Vagina (tissue), 2 donors: ENCODE measurements around the gene SEMA3A. TPM values are rescaled to one million over a fixed set of nuclear protein-coding genes. Genes with fewer than 3 reads are reported as not detected.
"Not testable (repeated sequence)": the region's sequence is repeated elsewhere in the genome, so short reads cannot be mapped to it uniquely, and the experiment has no call there.

Source experiments
- DNase-seq, 2 donors: peaks; one replicate each; pipeline ENCODE4 v3.0.0-alpha.2; 2017; ENCODE audit errors: extremely low spot score in 2 of 2
- H3K27ac ChIP-seq: fragments of 200-600 bp; sonication (generic); one replicate; pipeline ENCODE4 v1.5.1; 2019
- H3K27me3 ChIP-seq: fragments of 200-600 bp; sonication (generic); one replicate; pipeline ENCODE4 v1.5.1; 2019
- H3K36me3 ChIP-seq, 2 donors: fragments of 200-600 bp; sonication (generic); one replicate each; pipeline ENCODE4 v1.5.1; 2017 to 2019
- H3K4me1 ChIP-seq: fragments of 200-600 bp; sonication (generic); one replicate; pipeline ENCODE4 v1.5.1; 2019
- H3K4me3 ChIP-seq, 2 donors: fragments of 200-600 bp; sonication (generic); 1 replicate in 1 of 2; 2 replicates in 1 of 2; pipeline ENCODE4 v1.5.1; 2016 to 2019
- H3K9me3 ChIP-seq: fragments of 200-600 bp; sonication (generic); one replicate; pipeline ENCODE4 v1.5.1; 2019
- POLR2A ChIP-seq, 2 donors: fragments of 450-650 bp; IDR thresholded peaks; one replicate each; pipeline ENCODE4 v1.6.1; 2017; ENCODE audit warnings: antibody characterized with exemption in 2 of 2, mild to moderate bottlenecking in 2 of 2, moderate library complexity in 2 of 2
- POLR2AphosphoS5 ChIP-seq, 2 donors: sonication (generic); formaldehyde crosslinking; IDR thresholded peaks; one replicate each; pipeline ENCODE4 v1.9.0; 2017; ENCODE audit warnings: antibody characterized with exemption in 2 of 2, mild to moderate bottlenecking in 2 of 2, low read depth in 1 of 2; ENCODE audit not compliant: insufficient read depth in 1 of 2
- intact Hi-C: fragments of 100-400 bp; cut with DNase I; formaldehyde crosslinking; loops from one replicate; pipeline ENCODE4 v1.15.1; 2023
- total RNA-seq: library from RNA; depleted of rRNA; stranded (reverse); fragments of >200 nt; gene quantifications from one replicate; pipeline ENCODE4 v1.2.3, GENCODE V29; 2016
- TF ChIP-seq, protein P1 (sequence below), 3 experiments: fragments of 450-650 bp in 2 of 3; fragments of 200-600 bp in 1 of 3; sonication (generic) in 1 of 3; IDR thresholded peaks; one replicate each; pipeline ENCODE4 v1.5.1; 2017 to 2019; ENCODE audit warnings: antibody characterized with exemption in 3 of 3, mild to moderate bottlenecking in 2 of 3, moderate library complexity in 2 of 3

SEMA3A gene
- total RNA-seq, 1 donor from 2014 or later, result 3.4 TPM

DNA sequence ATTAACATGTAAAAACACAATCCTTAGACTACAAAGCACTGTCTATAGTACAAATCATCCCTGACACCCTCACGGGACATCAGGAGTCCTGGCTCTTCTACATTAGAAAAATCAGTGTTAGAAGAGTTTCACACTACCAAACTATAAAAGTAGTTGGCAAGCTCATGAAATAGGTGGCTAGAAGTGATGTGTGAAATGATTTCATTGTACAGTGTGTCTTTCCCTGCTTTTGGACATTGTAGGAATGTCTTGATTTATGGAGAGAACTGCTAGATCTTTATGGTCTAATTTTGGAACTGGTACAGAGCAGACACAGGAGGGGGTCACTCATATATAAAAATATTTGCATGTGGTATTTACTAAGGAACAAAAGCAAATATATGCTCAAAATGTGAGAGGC lies 33.2 kb downstream of the SEMA3A start:
- TF ChIP-seq, protein P1, sequence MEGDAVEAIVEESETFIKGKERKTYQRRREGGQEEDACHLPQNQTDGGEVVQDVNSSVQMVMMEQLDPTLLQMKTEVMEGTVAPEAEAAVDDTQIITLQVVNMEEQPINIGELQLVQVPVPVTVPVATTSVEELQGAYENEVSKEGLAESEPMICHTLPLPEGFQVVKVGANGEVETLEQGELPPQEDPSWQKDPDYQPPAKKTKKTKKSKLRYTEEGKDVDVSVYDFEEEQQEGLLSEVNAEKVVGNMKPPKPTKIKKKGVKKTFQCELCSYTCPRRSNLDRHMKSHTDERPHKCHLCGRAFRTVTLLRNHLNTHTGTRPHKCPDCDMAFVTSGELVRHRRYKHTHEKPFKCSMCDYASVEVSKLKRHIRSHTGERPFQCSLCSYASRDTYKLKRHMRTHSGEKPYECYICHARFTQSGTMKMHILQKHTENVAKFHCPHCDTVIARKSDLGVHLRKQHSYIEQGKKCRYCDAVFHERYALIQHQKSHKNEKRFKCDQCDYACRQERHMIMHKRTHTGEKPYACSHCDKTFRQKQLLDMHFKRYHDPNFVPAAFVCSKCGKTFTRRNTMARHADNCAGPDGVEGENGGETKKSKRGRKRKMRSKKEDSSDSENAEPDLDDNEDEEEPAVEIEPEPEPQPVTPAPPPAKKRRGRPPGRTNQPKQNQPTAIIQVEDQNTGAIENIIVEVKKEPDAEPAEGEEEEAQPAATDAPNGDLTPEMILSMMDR (IDR thresholded peaks at IDR 0.05), result no peak
- TF ChIP-seq POLR2AphosphoS5 (IDR thresholded peaks at IDR 0.05; ENCODE audit: insufficient read depth in 1 of 2, low read depth in 1 of 2) (no peak), POLR2A (IDR thresholded peaks at IDR 0.05) (no peak)
- intact Hi-C loops, result no loop called here
- Histone ChIP-seq H3K27ac (no peak overlapping the region), H3K9me3 (no peaks in the 10 kb centered on the region), H3K4me3 (no peak overlapping the region), H3K36me3 (no peaks in the 10 kb centered on the region), H3K4me1 (no peaks in the 10 kb centered on the region), H3K27me3 (no peaks in the 10 kb centered on the region)
- DNase-seq, result no peak

DNA sequence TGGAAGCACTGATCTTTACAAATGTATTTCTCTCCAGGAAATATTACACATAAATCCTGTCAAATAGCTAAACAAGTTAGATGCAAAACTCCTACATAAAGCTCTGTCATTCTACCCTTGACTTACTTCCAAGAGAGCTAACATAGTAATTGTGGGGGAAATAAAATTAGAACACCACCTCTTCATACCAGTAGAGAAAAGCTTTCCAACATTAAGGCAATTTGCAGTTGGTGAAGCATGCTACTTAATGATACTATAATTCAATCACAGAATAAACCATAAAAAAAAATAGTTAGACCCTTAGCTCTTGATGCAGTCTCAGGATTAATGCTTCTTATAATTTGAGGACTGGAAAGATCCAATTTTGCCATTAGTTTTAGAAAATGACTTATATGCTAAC lies 35.2 kb downstream of the SEMA3A start:
- Histone ChIP-seq H3K27me3 (no peaks in the 10 kb centered on the region), H3K36me3 (no peaks in the 10 kb centered on the region), H3K27ac (no peak overlapping the region), H3K4me3 (no peak overlapping the region), H3K9me3 (no peaks in the 10 kb centered on the region), H3K4me1 (no peaks in the 10 kb centered on the region)
- intact Hi-C loops, result no loop called here
- no peak for TF ChIP-seq POLR2AphosphoS5 (IDR thresholded peaks at IDR 0.05; ENCODE audit: insufficient read depth in 1 of 2, low read depth in 1 of 2)
- no peak for DNase-seq

DNA sequence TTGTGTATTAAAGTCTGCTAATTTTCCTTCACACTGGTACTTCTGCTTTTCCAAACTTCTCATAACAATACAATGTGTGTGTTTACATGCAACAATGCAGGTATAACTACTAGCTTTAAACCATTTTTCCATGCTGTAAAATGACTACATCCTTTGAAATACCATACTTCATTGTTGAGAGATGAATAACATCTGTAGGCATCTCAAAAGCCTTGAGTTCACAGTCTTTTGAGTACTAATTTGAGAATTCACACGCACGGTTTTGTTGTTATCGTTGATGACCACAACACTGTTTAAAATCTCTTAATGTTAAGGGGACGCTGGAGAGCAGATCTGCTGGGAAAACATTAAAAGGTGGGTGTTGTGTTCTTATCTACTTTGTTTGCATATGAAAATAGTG lies 37.4 kb downstream of the SEMA3A start:
- TF ChIP-seq POLR2A (IDR thresholded peaks at IDR 0.05) (no peak), POLR2AphosphoS5 (IDR thresholded peaks at IDR 0.05; ENCODE audit: insufficient read depth in 1 of 2, low read depth in 1 of 2) (no peak)
- TF ChIP-seq, protein P1 (IDR thresholded peaks at IDR 0.05), result no peak
- no peak overlapping the region for H3K27ac ChIP-seq
- no peak for DNase-seq
- H3K4me3 ChIP-seq, result no peak overlapping the region
- H3K27me3 ChIP-seq, result no peaks in the 10 kb centered on the region
- no peaks in the 10 kb centered on the region for H3K4me1 ChIP-seq
- no peaks in the 10 kb centered on the region for H3K36me3 ChIP-seq
- no peaks in the 10 kb centered on the region for H3K9me3 ChIP-seq
- intact Hi-C loops, result no loop called here

DNA sequence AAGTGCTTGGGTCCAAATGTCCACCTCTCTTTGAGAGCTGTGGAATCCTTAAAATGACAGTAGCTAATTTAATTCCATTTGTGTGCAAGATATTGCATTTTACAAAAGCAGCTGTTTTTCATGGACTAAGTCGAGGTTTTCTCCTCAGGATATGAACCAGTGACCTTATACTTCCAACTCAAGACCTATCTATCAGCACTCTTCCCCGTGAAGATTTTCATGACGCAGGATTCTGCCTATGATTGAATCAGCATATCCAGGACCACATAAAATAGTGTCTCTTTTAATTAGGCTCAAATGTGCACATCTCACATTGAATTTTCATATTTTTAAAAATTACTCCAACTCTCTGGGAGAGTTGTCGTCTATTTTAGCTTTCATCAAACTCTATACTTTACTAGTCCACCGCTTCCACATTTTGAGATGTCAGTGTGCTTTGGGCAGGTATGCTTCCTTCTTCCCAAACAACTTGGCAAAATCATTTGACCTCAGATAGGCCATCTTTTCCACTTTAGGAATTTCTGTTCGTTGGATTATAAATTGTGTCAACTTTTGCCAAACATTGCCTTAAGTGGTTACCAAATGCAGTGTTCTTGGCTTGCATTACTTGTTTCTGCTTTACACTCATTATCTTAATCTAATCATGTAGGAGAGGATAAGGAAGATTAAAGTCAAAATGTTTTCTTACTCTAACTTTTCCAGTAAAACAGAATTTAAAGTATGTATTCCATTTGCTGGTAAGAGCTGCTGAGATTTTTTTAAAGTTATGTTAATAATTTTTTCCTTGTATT lies 39.4 kb downstream of the SEMA3A start:
- H3K4me1 ChIP-seq, result no peaks in the 10 kb centered on the region
- no peaks in the 10 kb centered on the region for H3K9me3 ChIP-seq
- no peak for TF ChIP-seq POLR2AphosphoS5 (IDR thresholded peaks at IDR 0.05; ENCODE audit: insufficient read depth in 1 of 2, low read depth in 1 of 2)
- no peak for TF ChIP-seq POLR2A (IDR thresholded peaks at IDR 0.05)
- TF ChIP-seq, protein P1 (IDR thresholded peaks at IDR 0.05), result no peak
- intact Hi-C loops, result no loop called here
- no peaks in the 10 kb centered on the region for H3K27me3 ChIP-seq
- no peak overlapping the region for H3K27ac ChIP-seq
- no peak overlapping the region for H3K4me3 ChIP-seq
- H3K36me3 ChIP-seq, result no peaks in the 10 kb centered on the region
- DNase-seq, result no peak

DNA sequence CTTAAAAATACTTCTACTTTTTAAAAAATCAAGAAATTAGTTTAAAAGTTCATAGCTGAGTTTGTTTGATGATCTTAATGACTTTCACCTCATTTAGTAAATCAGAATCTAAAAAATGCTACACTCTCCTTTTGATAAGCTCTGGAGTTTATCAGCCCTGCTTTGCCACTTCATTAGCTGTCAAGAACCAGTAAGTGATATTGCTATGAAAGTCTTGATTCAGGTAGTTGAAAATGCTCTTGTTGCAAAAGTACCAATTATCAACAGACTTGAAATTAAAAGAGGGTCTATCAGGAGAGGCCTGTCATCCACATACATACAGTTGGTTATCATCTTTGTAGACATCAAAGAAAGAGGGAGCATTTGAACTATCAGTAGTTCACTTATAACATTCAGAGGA lies 41.6 kb downstream of the SEMA3A start:
- Histone ChIP-seq H3K27ac (no peak overlapping the region), H3K27me3 (no peaks in the 10 kb centered on the region), H3K36me3 (no peaks in the 10 kb centered on the region), H3K4me1 (no peaks in the 10 kb centered on the region), H3K9me3 (no peaks in the 10 kb centered on the region), H3K4me3 (no peak overlapping the region)
- intact Hi-C loops, result no loop called here
- no peak for DNase-seq
- TF ChIP-seq POLR2A (IDR thresholded peaks at IDR 0.05), result no peak
- TF ChIP-seq, protein P1 (IDR thresholded peaks at IDR 0.05), result no peak
- TF ChIP-seq POLR2AphosphoS5 (IDR thresholded peaks at IDR 0.05; ENCODE audit: insufficient read depth in 1 of 2, low read depth in 1 of 2), result no peak

DNA sequence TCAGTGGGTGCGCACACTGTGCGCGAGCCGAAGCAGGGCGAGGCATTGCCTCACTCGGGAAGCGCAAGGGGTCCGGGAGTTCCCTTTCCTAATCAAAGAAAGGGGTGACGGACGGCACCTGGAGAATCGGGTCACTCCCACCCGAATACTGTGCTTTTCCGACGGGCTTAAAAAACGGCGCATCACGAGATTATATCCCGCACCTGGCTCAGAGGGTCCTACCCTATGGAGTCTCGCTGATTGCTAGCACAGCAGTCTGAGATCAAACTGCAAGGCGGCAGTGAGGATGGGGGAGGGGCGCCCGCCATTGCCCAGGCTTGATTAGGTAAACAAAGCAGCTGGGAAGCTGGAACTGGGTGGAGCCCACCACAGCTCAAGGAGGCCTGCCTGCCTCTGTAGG lies 44.2 kb downstream of the SEMA3A start:
- H3K27me3 ChIP-seq, H3K27ac ChIP-seq, H3K4me1 ChIP-seq, H3K9me3 ChIP-seq, DNase-seq, H3K4me3 ChIP-seq, H3K36me3 ChIP-seq, intact Hi-C loops: not testable (repeated sequence)
